H1 (cell line): ENCODE data around the gene COQ8A. TPM values are rescaled to one million over a fixed set of nuclear protein-coding genes. Genes with fewer than 3 reads are reported as not detected.

Experiments used
- CTCF ChIA-PET: fragments of 300-600 bp; sonication (Branson Sonifier 250); formaldehyde crosslinking; loops from one replicate; lab custom pipeline; 2021; ENCODE audit not compliant: partially characterized antibody; lab: Charles Lee
- POLR2A ChIA-PET: fragments of 300-600 bp; sonication (Branson Sonifier 250); formaldehyde crosslinking; loops from one replicate; lab custom pipeline; 2021; ENCODE audit warnings: inconsistent platforms; ENCODE audit not compliant: partially characterized antibody; lab: Charles Lee
- DNase-seq, 2 experiments: peaks; one replicate each; pipeline versions ENCODE4 v3.0.0 to v3.0.0-alpha.2; 2010 to 2022; ENCODE audit warnings: low spot score in 2 of 2, low read depth in 1 of 2, mixed read lengths in 1 of 2
- FAIRE-seq: peaks from 2 replicates; lab custom pipeline; 2011; peaks lifted over from hg19 to GRCh38; lab: Jason Lieb, UNC
- H2AFZ ChIP-seq: 2 replicates; pipeline ENCODE4 v1.8.1; 2012; ENCODE audit warnings: low read length, inconsistent platforms
- H2AK5ac ChIP-seq: 2 replicates; pipeline ENCODE4 v1.6.1; 2013; ENCODE audit warnings: low read depth, low read length
- H2BK120ac ChIP-seq: replicated peaks from 2 replicates; pipeline ENCODE3; 2013; ENCODE audit warnings: low read depth, low read length, inconsistent platforms
- H2BK12ac ChIP-seq: 2 replicates; pipeline ENCODE4 v1.6.1; 2013; ENCODE audit warnings: low read depth, low read length
- H2BK15ac ChIP-seq: 2 replicates; pipeline ENCODE4 v1.6.1; 2013; ENCODE audit warnings: low read length
- H2BK20ac ChIP-seq: 2 replicates; pipeline ENCODE4 v1.6.1; 2013; ENCODE audit warnings: low read length
- H2BK5ac ChIP-seq: 2 replicates; pipeline ENCODE4 v1.6.1; 2013; ENCODE audit warnings: low read depth, low read length
- H3K14ac ChIP-seq: 2 replicates; pipeline ENCODE4 v1.6.1; 2013; ENCODE audit warnings: inconsistent platforms; ENCODE audit not compliant: insufficient read length
- H3K18ac ChIP-seq: 2 replicates; pipeline ENCODE4 v1.6.1; 2013; ENCODE audit warnings: low read length; ENCODE audit errors: extremely low read depth
- H3K23ac ChIP-seq: 2 replicates; pipeline ENCODE4 v1.6.1; 2013; ENCODE audit warnings: inconsistent platforms; ENCODE audit not compliant: insufficient read length
- H3K23me2 ChIP-seq: 2 replicates; pipeline ENCODE4 v1.6.1; 2013; ENCODE audit warnings: low read depth, low read length
- H3K27ac ChIP-seq: 2 replicates; pipeline ENCODE4 v1.6.1; 2011; ENCODE audit warnings: low read depth, low read length, inconsistent platforms
- H3K27me3 ChIP-seq, 4 experiments: replicated peaks in 1 of 4; 1 replicate in 1 of 4; 2 replicates in 3 of 4; pipeline versions ENCODE4 v1.6.1 to v1.8.1; 2011 to 2013; ENCODE audit warnings: low read length in 3 of 4, mild to moderate bottlenecking in 3 of 4, inconsistent platforms in 2 of 4, mixed read lengths in 2 of 4, moderate library complexity in 1 of 4; ENCODE audit not compliant: control insufficient read depth in 3 of 4, insufficient read depth in 3 of 4; ENCODE audit errors: extremely low read depth in 1 of 4
- H3K36me3 ChIP-seq, 4 experiments: 2 replicates each; pipeline versions ENCODE4 v1.6.1 to v1.8.1; 2011 to 2013; ENCODE audit warnings: mild to moderate bottlenecking in 4 of 4, low read length in 3 of 4, moderate library complexity in 2 of 4, control low read depth in 1 of 4, inconsistent platforms in 1 of 4; ENCODE audit not compliant: insufficient read depth in 4 of 4, control insufficient read depth in 2 of 4
- H3K4ac ChIP-seq: replicated peaks from 2 replicates; pipeline ENCODE3; 2013; ENCODE audit warnings: low read length, low read depth, mixed read lengths, inconsistent platforms; ENCODE audit not compliant: insufficient read length
- H3K4me1 ChIP-seq, 4 experiments: replicated peaks in 1 of 4; 1 replicate in 1 of 4; 2 replicates in 3 of 4; pipeline versions ENCODE4 v1.6.1 to v1.8.1; 2011 to 2013; ENCODE audit warnings: low read length in 3 of 4, inconsistent platforms in 2 of 4, mixed read lengths in 1 of 4; ENCODE audit not compliant: insufficient read depth in 4 of 4, control insufficient read depth in 3 of 4
- H3K4me2 ChIP-seq, 2 experiments: 2 replicates each; pipeline versions ENCODE4 v1.6.1 to v1.8.1; 2011 to 2013; ENCODE audit warnings: low read depth in 2 of 2, low read length in 2 of 2, control low read depth in 1 of 2, inconsistent platforms in 1 of 2, mild to moderate bottlenecking in 1 of 2; ENCODE audit not compliant: insufficient read depth in 1 of 2
- H3K4me3 ChIP-seq, 4 experiments: fragments of 200-600, 300-600 bp in 1 of 4; sonication (generic), shearing (Covaris generic), sonication (Bioruptor Twin) in 1 of 4; 2 replicates each; pipeline versions ENCODE4 v1.5.1 to v1.8.1; 2011 to 2016; ENCODE audit warnings: low read length in 4 of 4, low read depth in 3 of 4, control low read depth in 2 of 4, inconsistent platforms in 2 of 4, mild to moderate bottlenecking in 2 of 4, mixed read lengths in 1 of 4, moderate library complexity in 1 of 4; ENCODE audit not compliant: insufficient read depth in 2 of 4; ENCODE audit errors: extremely low read depth in 1 of 4
- H3K56ac ChIP-seq: replicated peaks from 2 replicates; pipeline ENCODE3; 2013; ENCODE audit warnings: low read depth, mild to moderate bottlenecking, mixed read lengths, low read length, inconsistent platforms; ENCODE audit not compliant: insufficient read length
- H3K79me1 ChIP-seq: 2 replicates; pipeline ENCODE4 v1.6.1; 2013; ENCODE audit warnings: low read depth, low read length, control low read depth
- H3K79me2 ChIP-seq, 2 experiments: 2 replicates each; pipeline versions ENCODE4 v1.6.1 to v1.8.1; 2012 to 2013; ENCODE audit warnings: low read length in 2 of 2, mild to moderate bottlenecking in 2 of 2, inconsistent platforms in 1 of 2; ENCODE audit not compliant: insufficient read depth in 2 of 2, control insufficient read depth in 1 of 2
- H3K9ac ChIP-seq, 4 experiments: replicated peaks in 1 of 4; 1 replicate in 1 of 4; 2 replicates in 3 of 4; pipeline versions ENCODE4 v1.6.1 to v1.8.1; 2011 to 2013; ENCODE audit warnings: low read depth in 3 of 4, low read length in 3 of 4, control low read depth in 2 of 4, mild to moderate bottlenecking in 2 of 4, moderate library complexity in 2 of 4, inconsistent platforms in 1 of 4; ENCODE audit errors: extremely low read depth in 1 of 4
- H3K9me3 ChIP-seq, 2 experiments: 2 replicates each; pipeline versions ENCODE4 v1.6.1 to v1.8.1; 2012 to 2013; ENCODE audit warnings: mild to moderate bottlenecking in 2 of 2, moderate library complexity in 2 of 2, control low read depth in 1 of 2, inconsistent platforms in 1 of 2, low read depth in 1 of 2, low read length in 1 of 2, mixed read lengths in 1 of 2; ENCODE audit not compliant: insufficient read depth in 2 of 2
- H4K20me1 ChIP-seq, 2 experiments: replicated peaks in 1 of 2; 2 replicates each; pipeline versions ENCODE3 to v1.8.1; 2011 to 2013; ENCODE audit warnings: inconsistent platforms in 2 of 2, low read length in 2 of 2, mild to moderate bottlenecking in 1 of 2; ENCODE audit not compliant: insufficient read depth in 2 of 2, control insufficient read depth in 1 of 2
- H4K5ac ChIP-seq: 2 replicates; pipeline ENCODE4 v1.6.1; 2013; ENCODE audit warnings: low read length, low read depth, mixed read lengths, inconsistent platforms; ENCODE audit not compliant: insufficient read length
- H4K8ac ChIP-seq: 2 replicates; pipeline ENCODE4 v1.8.0; 2013; ENCODE audit warnings: mild to moderate bottlenecking, moderate library complexity, low read length, inconsistent platforms; ENCODE audit not compliant: insufficient read depth; ENCODE audit errors: extremely low read depth
- H4K91ac ChIP-seq: replicated peaks from 2 replicates; pipeline ENCODE3; 2013; ENCODE audit warnings: low read length, mixed read lengths, inconsistent platforms; ENCODE audit not compliant: insufficient read length
- KDM1A ChIP-seq: fragments of 200-600, 300-600 bp; sonication (generic); IDR thresholded peaks from 2 replicates; pipeline ENCODE4 v1.7.1; 2016; ENCODE audit warnings: mild to moderate bottlenecking, low read length, borderline replicate concordance
- SP4 ChIP-seq: IDR thresholded peaks from 2 replicates; pipeline ENCODE4 v1.6.1; 2012; ENCODE audit warnings: low read length, inconsistent platforms
- WGBS, 2 experiments: shearing (Covaris generic) in 1 of 2; methylation state at CpG; one replicate each; pipeline versions ENCODE4 v1.1.6 to v1.1.7; 2013 to 2015; ENCODE audit warnings: low lambda C conversion rate in 2 of 2, mixed read lengths in 2 of 2, inconsistent platforms in 1 of 2, low coverage in 1 of 2, missing lambda C conversion rate in 1 of 2; ENCODE audit not compliant: insufficient replicate concordance in 2 of 2, insufficient coverage in 1 of 2, insufficient read length in 1 of 2; ENCODE audit errors: extremely low coverage in 1 of 2, missing lambda C conversion rate in 1 of 2; 5-methylcytosine and 5-hydroxymethylcytosine counted together
- polyA plus RNA-seq, 7 experiments: library from polyadenylated mRNA; depleted of rRNA in 3 of 7; stranded (reverse) in 5 of 7; unstranded in 2 of 7; fragments of >200 nt in 5 of 7; fragments of 200-250 nt in 2 of 7; gene quantifications; 1 replicate in 5 of 7; 2 replicates in 1 of 7; 4 replicates in 1 of 7; pipeline versions ENCODE4 v1.2.1 to v1.2.3, GENCODE V29; 2011 to 2013; ENCODE audit warnings: missing spikeins in 2 of 7, mixed read lengths in 2 of 7
- total RNA-seq: library from RNA; stranded (reverse); fragmentation: NEBNext Ultra II Directional; extraction: Animal tissue kit (Norgen Biotek cat#: 25700); gene quantifications from 2 replicates; pipeline ENCODE4 v1.2.1, GENCODE V29; 2021

The COQ8A gene
- total and polyA plus RNA-seq, 2 of the 8 experiments (the other 6 are each of a cell fraction or from before 2014, with no cell fraction given), result 28.5 to 38.9 TPM

DNA sequence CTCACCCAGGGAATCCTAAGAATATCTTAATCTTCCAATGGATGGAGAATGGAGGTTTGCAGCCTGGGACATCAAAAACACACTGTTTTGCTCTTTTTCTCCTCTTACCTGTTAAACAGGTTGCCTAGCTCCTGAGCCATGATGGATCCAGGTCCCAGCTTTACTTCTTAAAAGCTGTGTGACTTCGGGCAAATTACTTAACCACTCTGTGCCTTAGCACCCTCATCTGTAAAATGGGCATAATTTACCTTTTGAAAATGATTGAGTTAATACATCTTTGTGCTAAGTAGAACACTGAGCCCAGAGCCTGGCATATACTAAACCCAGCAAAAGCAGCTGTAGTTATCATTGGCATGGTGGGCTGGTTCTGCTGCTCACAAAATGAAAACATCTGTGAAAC, 10.2 kb downstream of the COQ8A start:
- Histone ChIP-seq H3K4me1 (peaks cover 0 to 4% (median 1%) of the 10 kb centered on the region in 4 experiments; a peak in 4 of 7 replicates), H3K79me2 (peaks cover 3 to 58% of the 10 kb centered on the region in 2 experiments; a peak in 3 of 4 replicates), H2BK20ac (no peak overlapping the region), H3K4me2 (no peak overlapping the region), H4K8ac (no peak overlapping the region), H3K4me3 (no peak overlapping the region), H4K20me1 (peaks cover 2 to 4% of the 10 kb centered on the region in 2 experiments), H3K23me2 (no peaks in the 10 kb centered on the region; the same call in 1 of the 2 replicates), H3K18ac (no peak overlapping the region), H2AFZ (no peak overlapping the region), H4K5ac (no peak overlapping the region), H2BK120ac (no peak overlapping the region), H3K36me3 (no peaks in the 10 kb centered on the region), H2AK5ac (no peak overlapping the region), H3K4ac (no peak overlapping the region), H3K9me3 (no peaks in the 10 kb centered on the region; a peak in 2 of 4 replicates), H4K91ac (no peak overlapping the region), H2BK5ac (no peak overlapping the region), H3K27ac (no peak overlapping the region), H3K9ac (no peak overlapping the region), H3K56ac (no peak overlapping the region), H3K23ac (no peak overlapping the region), H3K14ac (no peak overlapping the region), H3K27me3 (no peaks in the 10 kb centered on the region), H3K79me1 (peaks cover 5% of the 10 kb centered on the region), H2BK12ac (no peak overlapping the region), H2BK15ac (no peak overlapping the region)
- TF ChIP-seq KDM1A (peak; percentile 86; the same call in 1 of the 2 replicates), SP4 (no peak)
- WGBS, 2 experiments, result 100% methylated on average over 1 of the region's 1 CpG; no CpG with 5 or more reads in 1 of the 2 experiments
- CTCF ChIA-PET, result interaction anchor here (0.9 to 2.6 kb wide), 4 partner anchors 15 to 361 kb away, joined by 3 to 10 read pairs (median 4); no protein-coding TSS in a partner anchor
- POLR2A ChIA-PET, result interaction anchor here (0.8 to 3.6 kb wide), 2 partner anchors 10 to 34 kb away, joined by 3 to 18 read pairs; partner anchors contain the start of gene COQ8A
- no peak for FAIRE-seq
- no peak for DNase-seq
